HepG2 (cell line): Measurements from ENCODE around the gene RBP3. TPM values are rescaled to one million over a fixed set of nuclear protein-coding genes. Genes with fewer than 3 reads are reported as not detected.

ENCODE experiments used
- ATAC-seq: fragments of 200-7000 bp; cut with Tn5 transposase; 3 replicates; pipeline ENCODE4 v1.9.1; 2020; ENCODE audit warnings: mild to moderate bottlenecking, moderate library complexity
- BruUV-seq: library from RNA; stranded (reverse); fragments of 400-500 nt; replicated peaks from 2 replicates; lab custom pipeline; 2021; lab: Mats Ljungman, UMichigan
- CTCF ChIA-PET: fragments of 300-600 bp; formaldehyde crosslinking; extraction: SDS; loops from one replicate; lab custom pipeline; 2021; ENCODE audit warnings: low total read pairs, inconsistent platforms, low intra/inter-chr PET ratio; lab: Yijun Ruan, JAX
- POLR2A ChIA-PET: fragments of 350-600 bp; sonication (Branson Sonifier 250); formaldehyde crosslinking; loops from one replicate; lab custom pipeline; 2020; ENCODE audit warnings: antibody characterized with exemption, inconsistent platforms; lab: Yijun Ruan, JAX
- DNase-seq: peaks from one replicate; pipeline ENCODE4 v3.0.0-alpha.2; 2015; ENCODE audit warnings: low spot score
- FAIRE-seq: peaks from 3 replicates; lab custom pipeline; 2011; peaks lifted over from hg19 to GRCh38; lab: Jason Lieb, UNC
- H2AFZ ChIP-seq: one replicate; pipeline ENCODE4 v1.6.1; 2011; ENCODE audit warnings: low read length, inconsistent platforms
- H3K27ac ChIP-seq: fragments of 300-600 bp; 3 replicates; pipeline ENCODE4 v1.8.0; 2011; ENCODE audit warnings: mixed run types, mild to moderate bottlenecking, mixed read lengths, low read length, inconsistent platforms; ENCODE audit not compliant: insufficient read depth; ENCODE audit errors: extremely low read length
- H3K27me3 ChIP-seq, 2 experiments: fragments of 200-600 bp in 1 of 2; 2 replicates in 1 of 2; 3 replicates in 1 of 2; pipeline versions ENCODE4 v1.6.0 to v1.8.0; 2011; ENCODE audit warnings: low read length in 2 of 2, mild to moderate bottlenecking in 2 of 2, moderate library complexity in 2 of 2, inconsistent platforms in 1 of 2; ENCODE audit not compliant: insufficient read depth in 2 of 2, control insufficient read depth in 1 of 2
- H3K36me3 ChIP-seq, 2 experiments: fragments of 200-600 bp in 1 of 2; replicated peaks in 1 of 2; 2 replicates in 1 of 2; 3 replicates in 1 of 2; pipeline versions ENCODE4 v1.5.1 to v1.8.0; 2011; ENCODE audit warnings: low read length in 2 of 2, inconsistent platforms in 1 of 2; ENCODE audit not compliant: insufficient read depth in 2 of 2, control insufficient read depth in 1 of 2
- H3K4me1 ChIP-seq: 2 replicates; pipeline ENCODE4 v1.5.1; 2012; ENCODE audit warnings: low read length, inconsistent platforms; ENCODE audit not compliant: insufficient read depth
- H3K4me2 ChIP-seq: 2 replicates; pipeline ENCODE4 v1.6.0; 2011; ENCODE audit warnings: low read depth, low read length, inconsistent platforms
- H3K4me3 ChIP-seq, 3 experiments: fragments of 200-600 bp in 1 of 3; sonication (generic), shearing (Covaris generic) in 1 of 3; replicated peaks in 1 of 3; 2 replicates each; pipeline ENCODE4 v1.5.1; 2011 to 2016; ENCODE audit warnings: low read length in 3 of 3, inconsistent platforms in 2 of 3, low read depth in 2 of 3, mild to moderate bottlenecking in 2 of 3, control low read depth in 1 of 3, mixed read lengths in 1 of 3; ENCODE audit not compliant: insufficient read depth in 1 of 3
- H3K79me2 ChIP-seq: one replicate; pipeline ENCODE4 v1.6.1; 2011; ENCODE audit warnings: low read length, inconsistent platforms; ENCODE audit not compliant: insufficient read depth
- H3K9ac ChIP-seq: 2 replicates; pipeline ENCODE4 v1.6.0; 2011; ENCODE audit warnings: mild to moderate bottlenecking, low read depth, low read length, inconsistent platforms; ENCODE audit not compliant: insufficient read depth
- H3K9me3 ChIP-seq: 2 replicates; pipeline ENCODE4 v1.5.1; 2012; ENCODE audit warnings: mild to moderate bottlenecking, low read length
- H4K20me1 ChIP-seq: 2 replicates; pipeline ENCODE4 v1.6.0; 2011; ENCODE audit warnings: inconsistent platforms, mild to moderate bottlenecking, low read length, moderate library complexity; ENCODE audit not compliant: insufficient read depth
- HMGXB3 ChIP-seq: sonication (generic); formaldehyde crosslinking; IDR thresholded peaks from 2 replicates; pipeline ENCODE4 v1.4.0; 2020; ENCODE audit warnings: missing genetic modification reagents, borderline replicate concordance
- HNRNPL ChIP-seq: fragments of 200-400 bp; formaldehyde crosslinking; IDR thresholded peaks from 2 replicates; pipeline ENCODE4 v1.6.1; 2017; ENCODE audit warnings: mild to moderate bottlenecking, low read depth, low read length
- ZNF317 ChIP-seq: sonication (generic); formaldehyde crosslinking; IDR thresholded peaks from 2 replicates; pipeline ENCODE4 v1.5.0; 2020; ENCODE audit warnings: mild to moderate bottlenecking, missing genetic modification reagents
- WGBS: methylation state at CpG from one replicate; pipeline ENCODE4 v1.1.6; 2017; ENCODE audit warnings: low lambda C conversion rate; 5-methylcytosine and 5-hydroxymethylcytosine counted together
- in situ Hi-C: cut with HindIII; loops from 2 replicates; pipeline ENCODE4 v1.10.0; 2017; ENCODE audit warnings: low pct_unique_long_range_greater_than_20kb; ENCODE audit not compliant: extremely low pct_ligation_motif_present
- intact Hi-C: fragments of 100-400 bp; cut with micrococcal nuclease; formaldehyde crosslinking; loops from one replicate; pipeline ENCODE4 v1.10.0; 2022; ENCODE audit not compliant: unreplicated experiment
- polyA plus RNA-seq, 8 experiments: library from polyadenylated mRNA; depleted of rRNA in 3 of 8; stranded (reverse) in 7 of 8; unstranded in 1 of 8; fragments of >200 nt; fragmentation: Illumina TruSeq in 4 of 8; extraction: Trizol in 4 of 8; gene quantifications; 2 replicates each; pipeline versions ENCODE4 v1.2.1 to v1.2.3, GENCODE V29; 2011 to 2016; ENCODE audit warnings: low read depth in 4 of 8, missing spikeins in 1 of 8, mixed read lengths in 1 of 8; ENCODE audit not compliant: insufficient read depth in 1 of 8
- total RNA-seq, 5 experiments: library from RNA; depleted of rRNA; stranded (reverse); fragments of >200 nt; fragmentation: Illumina TruSeq; extraction: Trizol; gene quantifications; 2 replicates each; pipeline ENCODE4 v1.2.3, GENCODE V29; 2016; ENCODE audit warnings: low read depth in 1 of 5

The RBP3 gene
- total and polyA plus RNA-seq, 2 of the 13 experiments (the other 11 are each of a cell fraction or from before 2014, with no cell fraction given), result not detected

- TF ChIP-seq HMGXB3 (CRISPR knock-in tag), result no peak
Measured at GRCh38 chr10:47330366-47330765, 17.8 kb upstream of the RBP3 start (continued).

- ATAC-seq (peak; percentile 68), DNase-seq (no peak), FAIRE-seq (no peak)
- BruUV-seq, result no TSS peak
- Histone ChIP-seq H3K9me3 (no peaks in the 10 kb centered on the region), H3K79me2 (no peaks in the 10 kb centered on the region), H3K4me1 (peaks cover 8% of the 10 kb centered on the region; the same call in 1 of the 2 replicates), H3K27me3 (no peaks in the 10 kb centered on the region; a peak in 2 of 5 replicates), H3K9ac (no peak overlapping the region), H3K4me3 (no peak overlapping the region), H3K27ac (no peak overlapping the region), H2AFZ (no peak overlapping the region), H3K4me2 (no peak overlapping the region), H4K20me1 (no peaks in the 10 kb centered on the region), H3K36me3 (no peaks in the 10 kb centered on the region)
- ChIA-PET POLR2A (no interaction called here), CTCF (no interaction called here)
- TF ChIP-seq ZNF317 (CRISPR knock-in tag) (no peak), HNRNPL (0 out of 2 replicates have a peak, but pooled peaks have one; percentile 31)
- 0% methylated on average over 2 of the region's 3 CpGs for WGBS
- in situ Hi-C loops (no loop called here), intact Hi-C loops (no loop called here)
Measured at GRCh38 chr10:47330804-47331203, 17.4 kb upstream of the RBP3 start.
